ENCODE data around the gene CYP11A1. TPM values are rescaled to one million over a fixed set of nuclear protein-coding genes. Genes with fewer than 3 reads are reported as not detected.

Gene CYP11A1
- total and polyA plus RNA-seq, 7 donors, result 0.14 to 5.0 (median 0.61) TPM

DNA sequence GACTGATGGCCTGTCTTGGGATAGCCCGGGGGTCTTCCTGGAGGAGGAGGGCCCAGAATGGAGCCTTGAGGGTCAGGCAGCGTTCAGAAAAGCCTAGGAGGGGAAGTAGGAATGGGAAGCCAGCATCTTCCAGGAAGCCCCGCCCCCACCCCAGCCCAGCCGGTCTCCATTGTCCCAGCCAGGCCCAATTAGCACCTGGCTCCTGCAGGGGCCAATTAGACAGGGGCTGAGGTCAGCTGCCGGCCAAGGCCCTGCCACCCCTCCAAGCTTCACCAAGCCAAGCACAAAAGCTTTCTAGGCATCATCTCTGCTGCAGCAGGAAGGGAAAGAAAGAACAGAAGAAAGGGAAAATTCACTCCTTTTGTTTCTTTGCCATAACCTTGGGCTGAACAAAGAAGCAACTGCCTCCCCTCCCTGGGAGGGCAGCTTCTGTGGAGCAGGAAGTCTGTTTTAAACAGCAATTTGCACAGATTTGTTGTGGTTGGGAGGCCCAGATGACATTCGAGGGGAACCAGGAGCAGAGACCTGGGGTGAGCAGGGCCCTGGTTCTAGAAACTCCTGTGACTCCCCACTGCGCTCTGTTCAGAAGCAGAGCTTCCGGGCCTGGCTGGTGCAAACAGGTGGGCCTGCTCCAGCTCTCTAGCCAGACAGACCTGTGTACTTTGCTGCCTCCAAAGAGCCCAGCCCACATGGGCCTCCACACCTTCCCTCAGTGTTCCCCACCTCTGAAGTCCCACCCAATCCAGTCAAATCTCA, 47.7 kb downstream of the CYP11A1 start:
- Histone ChIP-seq H3K4me3 (no peak overlapping the region), H3K4me1 (peaks cover 7% of the 10 kb centered on the region), H3K27me3 (ENCODE audit: insufficient read depth in 3 of 3, low read length in 2 of 3) (no peaks in the 10 kb centered on the region), H3K9me3 (no peaks in the 10 kb centered on the region), H3K27ac (peak overlapping the region; percentile 50), H3K36me3 (ENCODE audit: insufficient read depth in 1 of 2, low read depth in 1 of 2) (no peaks in the 10 kb centered on the region)
- WGBS, 3 donors, result 45 to 60% (median 47%) methylated on average over 8 of the region's 8 CpGs
- TF ChIP-seq, protein P1, sequence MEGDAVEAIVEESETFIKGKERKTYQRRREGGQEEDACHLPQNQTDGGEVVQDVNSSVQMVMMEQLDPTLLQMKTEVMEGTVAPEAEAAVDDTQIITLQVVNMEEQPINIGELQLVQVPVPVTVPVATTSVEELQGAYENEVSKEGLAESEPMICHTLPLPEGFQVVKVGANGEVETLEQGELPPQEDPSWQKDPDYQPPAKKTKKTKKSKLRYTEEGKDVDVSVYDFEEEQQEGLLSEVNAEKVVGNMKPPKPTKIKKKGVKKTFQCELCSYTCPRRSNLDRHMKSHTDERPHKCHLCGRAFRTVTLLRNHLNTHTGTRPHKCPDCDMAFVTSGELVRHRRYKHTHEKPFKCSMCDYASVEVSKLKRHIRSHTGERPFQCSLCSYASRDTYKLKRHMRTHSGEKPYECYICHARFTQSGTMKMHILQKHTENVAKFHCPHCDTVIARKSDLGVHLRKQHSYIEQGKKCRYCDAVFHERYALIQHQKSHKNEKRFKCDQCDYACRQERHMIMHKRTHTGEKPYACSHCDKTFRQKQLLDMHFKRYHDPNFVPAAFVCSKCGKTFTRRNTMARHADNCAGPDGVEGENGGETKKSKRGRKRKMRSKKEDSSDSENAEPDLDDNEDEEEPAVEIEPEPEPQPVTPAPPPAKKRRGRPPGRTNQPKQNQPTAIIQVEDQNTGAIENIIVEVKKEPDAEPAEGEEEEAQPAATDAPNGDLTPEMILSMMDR (IDR thresholded peaks at IDR 0.05), result no peak
- ATAC-seq, result no peak
- peak in 1 of 2 donors; percentile 43 for DNase-seq
- intact Hi-C loops (cut with DNase I), result loop anchor here (5.0 to 10.0 kb wide), 4 partner anchors 192 to 347 kb away; no protein-coding TSS in a partner anchor

DNA sequence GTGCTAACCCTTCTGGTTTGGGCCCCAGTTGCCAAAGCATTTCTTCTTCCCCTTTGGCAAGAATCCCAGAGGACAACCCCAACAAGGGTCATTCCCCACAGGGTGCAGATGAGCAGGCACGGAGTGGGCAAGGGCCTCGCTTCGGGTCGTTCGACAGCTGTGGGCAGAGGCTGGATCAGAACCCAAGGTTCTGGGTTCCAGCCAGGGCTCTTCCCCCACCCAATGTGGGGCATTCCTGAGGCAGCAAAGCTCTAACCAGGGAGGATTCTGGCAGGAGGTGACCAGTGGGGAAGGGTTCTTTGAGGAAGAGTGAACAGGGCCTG, 48.3 kb downstream of the CYP11A1 start:
- DNase-seq, result no peak
- H3K4me1 ChIP-seq, result peaks cover 7% of the 10 kb centered on the region
- no peak for ATAC-seq
- H3K4me3 ChIP-seq, result no peak overlapping the region
- H3K36me3 ChIP-seq (ENCODE audit: insufficient read depth in 1 of 2, low read depth in 1 of 2), result no peaks in the 10 kb centered on the region
- no peaks in the 10 kb centered on the region for H3K27me3 ChIP-seq (ENCODE audit: insufficient read depth in 3 of 3, low read length in 2 of 3)
- TF ChIP-seq, protein P1 (IDR thresholded peaks at IDR 0.05), result no peak
- H3K27ac ChIP-seq, result peak overlapping the region; percentile 50
- intact Hi-C loops (cut with DNase I), result no loop called here
- no peaks in the 10 kb centered on the region for H3K9me3 ChIP-seq
- 33 to 52% (median 47%) methylated on average over 5 of the region's 5 CpGs for WGBS, 3 donors

DNA sequence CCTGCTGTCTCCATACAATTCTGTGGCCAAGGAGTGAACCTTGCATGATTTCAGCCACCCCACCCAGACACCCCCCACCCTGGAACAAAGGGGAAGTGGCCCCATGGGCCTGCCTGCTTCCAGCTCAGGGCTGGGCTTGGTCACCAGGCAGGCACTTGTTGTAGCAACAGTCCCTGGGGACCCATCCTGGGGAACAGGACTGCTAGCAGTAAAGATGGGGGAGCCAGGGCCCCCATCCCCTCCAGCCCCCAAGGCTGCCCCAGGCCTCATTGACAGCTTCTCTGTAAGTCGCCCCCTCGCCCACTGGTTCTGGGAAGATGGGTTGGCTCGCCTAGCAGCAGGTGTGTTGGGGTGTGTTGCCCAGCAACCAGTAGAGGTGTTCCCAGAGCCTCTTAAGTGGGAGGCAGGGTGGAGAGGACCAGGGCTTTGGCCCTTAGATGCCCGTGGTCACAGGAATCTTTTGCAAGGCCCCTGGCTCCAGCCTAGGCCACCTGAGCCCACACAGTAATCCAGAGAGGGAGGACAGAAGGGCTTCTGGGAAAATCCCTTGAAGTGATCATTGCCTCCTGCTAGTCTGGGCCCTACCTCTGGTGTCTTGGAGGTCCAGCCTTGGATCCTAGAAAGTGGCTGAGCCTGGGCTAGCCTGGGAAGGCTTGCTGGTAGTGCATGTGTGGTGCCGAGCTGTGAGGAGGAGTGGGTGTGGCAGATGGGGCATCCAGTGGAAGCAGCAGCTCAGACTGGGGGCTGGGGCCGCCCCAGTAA, 48.9 kb downstream of the CYP11A1 start:
- ATAC-seq (peak in 2 of 4 donors; percentile 7 to 49), DNase-seq (peak; percentile 41 to 80)
- Histone ChIP-seq H3K27ac (peak overlapping the region; percentile 55), H3K4me3 (no peak overlapping the region), H3K36me3 (ENCODE audit: insufficient read depth in 1 of 2, low read depth in 1 of 2) (no peaks in the 10 kb centered on the region), H3K27me3 (ENCODE audit: insufficient read depth in 3 of 3, low read length in 2 of 3) (no peaks in the 10 kb centered on the region), H3K9me3 (no peaks in the 10 kb centered on the region), H3K4me1 (peaks cover 7% of the 10 kb centered on the region)
- TF ChIP-seq, protein P1 (IDR thresholded peaks at IDR 0.05), result no peak
- WGBS, 3 donors, result 77 to 83% (median 82%) methylated on average over 6 of the region's 6 CpGs
- intact Hi-C loops (cut with DNase I), result no loop called here

DNA sequence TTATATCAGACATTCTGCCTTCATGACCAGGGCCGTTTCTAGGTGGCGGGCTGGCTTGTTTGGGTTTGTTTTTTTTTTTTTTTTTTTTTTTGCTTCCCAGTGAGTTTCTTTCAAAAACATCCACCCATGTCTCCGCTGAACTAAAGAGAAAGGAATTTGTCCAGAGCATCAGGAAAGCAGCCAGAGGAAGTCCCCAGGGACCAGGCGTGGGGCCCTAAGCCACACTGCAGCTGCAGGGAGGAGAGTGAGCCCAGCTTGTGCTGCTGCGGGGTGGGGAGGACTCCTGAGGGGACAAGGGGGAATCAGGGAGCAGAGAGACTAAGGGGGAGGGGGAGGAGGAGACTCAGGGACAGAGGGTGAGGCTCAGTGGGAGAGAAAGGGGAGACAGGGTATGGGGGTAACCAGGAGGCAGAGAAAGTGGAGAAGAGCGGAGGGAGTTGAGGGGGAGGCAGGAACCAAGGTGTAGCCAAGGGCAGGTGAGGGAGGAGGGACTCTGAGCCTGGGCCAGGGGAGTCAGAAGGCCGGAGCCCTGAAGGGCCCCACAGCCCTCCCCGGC, 49.5 kb downstream of the CYP11A1 start:
- peaks cover 7% of the 10 kb centered on the region for H3K4me1 ChIP-seq
- WGBS, 3 donors, result 37 to 42% (median 38%) methylated on average over 8 of the region's 8 CpGs
- ATAC-seq, result peak; percentile 41 to 74 (median 56)
- no peaks in the 10 kb centered on the region for H3K27me3 ChIP-seq (ENCODE audit: insufficient read depth in 3 of 3, low read length in 2 of 3)
- intact Hi-C loops (cut with DNase I), result no loop called here
- H3K4me3 ChIP-seq, result no peak overlapping the region
- TF ChIP-seq, protein P1 (IDR thresholded peaks at IDR 0.05), result no peak
- no peaks in the 10 kb centered on the region for H3K36me3 ChIP-seq (ENCODE audit: insufficient read depth in 1 of 2, low read depth in 1 of 2)
- DNase-seq, result peak; percentile 84 to 93
- peak overlapping the region; percentile 65 for H3K27ac ChIP-seq
- H3K9me3 ChIP-seq, result no peaks in the 10 kb centered on the region

Measured in psoas muscle (tissue), 8 donors.